ENCODE data around the gene LSM2.
"Not testable (repeated sequence)": the region's sequence is repeated elsewhere in the genome, so short reads cannot be mapped to it uniquely, and the experiment has no call there.

LSM2 gene

GRCh38 chr6:31827286-31828079 lies 20.7 kb upstream of the LSM2 start, which contains the start of gene HSPA1B:
Gene HSPA1B (plus strand): TSS chr6:31827738. CDS start chr6:31827951, 213 bp downstream.
- DNase-seq: peak; percentile 100

DNA sequence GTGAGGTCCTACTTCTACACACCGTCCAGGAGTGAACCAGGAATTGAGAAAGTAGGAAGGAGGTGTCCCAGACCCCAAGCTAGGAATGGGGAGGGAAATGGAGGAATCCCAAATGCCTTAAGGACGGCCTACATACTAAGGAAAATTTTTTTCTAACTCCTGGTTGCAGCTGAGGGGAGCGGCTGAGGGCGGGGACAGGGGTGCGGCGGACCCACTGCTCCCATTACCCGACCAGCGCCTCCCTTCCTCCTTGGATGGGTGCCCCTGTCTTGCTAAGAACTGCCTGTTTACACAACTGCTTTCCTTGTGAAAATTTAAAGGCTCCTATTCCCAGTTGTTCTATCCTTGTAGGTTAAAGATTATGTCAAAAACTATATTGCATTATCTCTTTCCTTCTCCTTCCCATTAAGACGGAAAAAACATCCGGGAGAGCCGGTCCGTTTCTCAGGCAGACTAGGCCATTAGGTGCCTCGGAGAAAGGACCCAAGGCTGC lies 20.1 kb upstream of the LSM2 start:
- DNase-seq: peak; percentile 60

DNA sequence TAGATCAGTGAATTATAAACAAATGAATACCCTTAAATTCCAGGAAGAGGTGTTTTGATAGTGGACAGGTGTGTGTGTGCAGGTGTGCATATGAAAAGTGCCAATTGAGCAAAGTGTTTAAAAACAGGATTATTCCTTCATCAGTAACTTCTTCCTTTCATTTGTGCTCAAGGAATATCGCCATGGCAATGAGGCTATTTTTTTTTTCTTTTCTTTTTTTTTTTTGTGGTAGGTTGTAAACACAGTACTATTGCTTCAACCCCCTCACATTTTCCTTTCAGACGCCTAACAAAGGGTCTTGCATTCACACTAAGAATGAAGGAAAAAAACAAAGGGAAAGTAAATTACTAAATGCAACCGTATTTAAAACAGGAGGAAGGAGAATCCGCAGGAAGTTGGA lies 18.8 kb upstream of the LSM2 start:
- no peak for DNase-seq

GRCh38 chr6:31823592-31824196 lies 16.9 kb upstream of the LSM2 start:
- not testable (repeated sequence) for DNase-seq

DNA sequence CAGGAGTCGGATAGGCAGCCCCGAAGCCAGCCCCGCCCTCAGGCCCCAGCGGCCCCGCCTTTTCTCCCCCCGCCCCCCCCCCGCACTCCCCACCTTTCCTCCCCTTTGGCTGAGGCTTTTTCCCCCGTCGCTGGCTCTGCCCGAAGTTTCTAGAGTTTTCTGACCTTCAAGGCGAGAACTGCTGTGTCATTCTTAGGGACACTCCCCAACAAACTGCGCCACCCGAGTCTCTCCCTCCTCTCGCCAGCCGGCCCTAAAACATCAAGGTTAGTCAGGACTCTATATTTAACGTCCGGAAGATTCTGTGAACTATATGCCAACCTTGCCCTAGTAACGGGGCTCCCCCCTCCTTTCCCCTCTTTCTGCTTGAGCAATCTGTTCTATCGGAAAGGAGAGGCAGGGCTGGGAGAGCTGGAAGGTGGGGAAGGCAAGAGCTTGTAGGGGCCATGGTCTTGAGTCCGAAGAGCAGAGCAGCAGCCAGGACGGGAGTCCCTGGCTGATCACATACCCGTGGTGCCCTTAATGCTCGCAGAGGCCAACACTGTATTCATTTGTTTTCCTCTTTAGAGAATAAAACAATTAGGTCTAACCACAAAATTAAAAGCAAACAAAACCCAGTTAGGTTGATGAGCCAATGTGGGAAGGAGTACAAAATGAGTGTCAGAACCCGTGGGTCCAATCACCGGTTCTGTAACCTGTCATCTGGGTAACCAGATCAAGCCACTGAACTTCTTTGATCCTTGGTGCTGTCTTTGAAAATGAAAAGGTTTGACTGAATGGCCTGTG lies 15.5 kb upstream of the LSM2 start:
- peak; percentile 36 for DNase-seq

DNA sequence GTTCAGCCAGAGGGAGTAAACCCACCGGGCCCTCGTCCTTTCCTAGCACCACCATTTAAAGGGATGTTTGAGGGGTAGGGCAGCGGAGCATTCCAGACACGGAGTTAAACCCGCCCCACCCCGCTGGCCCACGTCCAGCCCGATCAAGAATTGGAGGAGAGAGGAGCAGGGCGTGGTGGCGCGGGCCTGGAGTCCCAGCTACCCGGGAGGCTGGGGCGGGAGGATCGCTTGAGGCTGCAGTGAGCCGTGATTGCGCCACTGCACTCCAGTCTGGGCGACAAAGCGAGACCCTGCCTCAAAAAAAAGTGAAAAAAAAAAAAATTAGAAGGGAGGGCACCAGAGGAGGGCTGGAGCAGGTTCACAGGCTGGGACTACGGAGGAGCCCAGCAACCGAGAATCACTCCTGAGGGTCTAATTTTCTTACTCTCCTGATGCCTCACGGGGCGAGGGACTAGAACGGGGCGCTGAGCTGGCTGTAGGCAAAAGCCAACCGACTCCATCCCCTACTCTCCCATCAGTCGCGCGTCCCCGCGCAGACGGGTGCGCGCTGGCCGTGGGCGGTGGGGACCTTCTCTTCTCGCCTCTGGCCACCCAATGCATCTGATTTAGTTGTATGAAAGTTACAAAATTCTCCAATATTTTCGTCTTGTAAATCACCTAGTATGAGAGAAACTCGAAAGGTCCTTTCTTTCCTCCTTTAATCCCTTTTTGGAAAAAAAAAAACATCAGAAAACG lies 14.7 kb upstream of the LSM2 start:
- peak; percentile 36 for DNase-seq

GRCh38 chr6:31820399-31820798 lies 13.6 kb upstream of the LSM2 start:
- not testable (repeated sequence) for DNase-seq

DNA sequence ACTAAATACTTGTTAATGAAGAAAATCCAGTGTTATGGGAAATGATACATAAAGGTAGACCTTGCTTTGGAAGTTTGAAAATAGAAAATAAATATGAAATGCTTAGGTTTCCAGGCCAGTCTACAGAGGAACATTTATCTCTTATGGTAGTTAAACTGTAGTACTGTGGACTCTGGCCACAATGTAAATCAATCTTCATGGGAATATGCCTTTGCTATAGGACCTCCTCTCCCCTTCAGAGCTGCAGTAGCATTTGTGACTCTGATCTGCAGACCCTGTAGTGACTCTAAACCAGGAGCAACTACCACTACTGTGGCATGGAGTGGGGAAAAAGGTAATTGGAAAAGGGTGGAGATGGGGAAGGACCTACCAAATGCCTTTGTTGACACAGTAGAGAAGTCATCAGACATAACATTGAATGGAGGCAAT lies 13.1 kb upstream of the LSM2 start:
- no peak for DNase-seq

DNA sequence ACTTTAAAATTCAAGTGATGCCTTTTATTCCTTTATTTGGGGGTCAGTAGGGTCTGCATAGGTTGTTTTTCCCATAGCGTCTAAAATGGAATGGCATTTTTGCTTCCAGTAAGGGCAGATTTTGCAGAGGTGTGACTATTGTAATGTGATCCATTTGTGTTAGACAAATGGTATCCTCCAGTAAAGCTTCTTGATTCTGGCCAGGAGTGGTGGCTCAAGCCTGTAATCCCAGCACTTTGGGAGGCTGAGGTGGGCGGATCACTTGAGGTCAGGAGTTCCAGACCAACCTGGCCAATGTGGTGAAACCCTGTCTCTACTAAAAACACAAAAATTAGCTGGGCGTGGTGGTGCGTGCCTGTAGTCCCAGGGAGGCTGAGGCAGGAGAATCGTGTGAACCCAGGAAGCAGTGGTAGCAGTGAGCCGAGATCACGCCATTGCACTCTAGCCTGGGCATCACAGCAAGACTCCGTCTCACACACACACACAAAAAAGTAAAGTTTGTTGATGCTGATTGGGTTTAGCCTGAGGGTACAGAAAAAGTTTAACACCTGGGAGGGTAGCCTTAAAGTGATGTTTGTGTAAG lies 11.3 kb upstream of the LSM2 start:
- not testable (repeated sequence) for DNase-seq

DNA sequence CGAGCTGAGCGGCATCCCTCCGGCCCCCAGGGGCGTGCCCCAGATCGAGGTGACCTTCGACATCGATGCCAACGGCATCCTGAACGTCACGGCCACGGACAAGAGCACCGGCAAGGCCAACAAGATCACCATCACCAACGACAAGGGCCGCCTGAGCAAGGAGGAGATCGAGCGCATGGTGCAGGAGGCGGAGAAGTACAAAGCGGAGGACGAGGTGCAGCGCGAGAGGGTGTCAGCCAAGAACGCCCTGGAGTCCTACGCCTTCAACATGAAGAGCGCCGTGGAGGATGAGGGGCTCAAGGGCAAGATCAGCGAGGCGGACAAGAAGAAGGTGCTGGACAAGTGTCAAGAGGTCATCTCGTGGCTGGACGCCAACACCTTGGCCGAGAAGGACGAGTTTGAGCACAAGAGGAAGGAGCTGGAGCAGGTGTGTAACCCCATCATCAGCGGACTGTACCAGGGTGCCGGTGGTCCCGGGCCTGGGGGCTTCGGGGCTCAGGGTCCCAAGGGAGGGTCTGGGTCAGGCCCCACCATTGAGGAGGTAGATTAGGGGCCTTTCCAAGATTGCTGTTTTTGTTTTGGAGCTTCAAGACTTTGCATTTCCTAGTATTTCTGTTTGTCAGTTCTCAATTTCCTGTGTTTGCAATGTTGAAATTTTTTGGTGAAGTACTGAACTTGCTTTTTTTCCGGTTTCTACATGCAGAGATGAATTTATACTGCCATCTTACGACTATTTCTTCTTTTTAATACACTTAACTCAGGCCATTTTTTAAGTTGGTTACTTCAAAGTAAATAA lies 10.6 kb upstream of the LSM2 start:
- not testable (repeated sequence) for DNase-seq

GRCh38 chr6:31815025-31815838 lies 8.5 kb upstream of the LSM2 start, which contains the start of the genes HSPA1A and HSPA1L:
Gene HSPA1A (plus strand): TSS chr6:31815543. CDS start chr6:31815757, 214 bp downstream.
Gene HSPA1L (minus strand): TSS chr6:31815283. CDS start chr6:31811972, 3,311 bp downstream.
- DNase-seq: peak; percentile 92

DNA sequence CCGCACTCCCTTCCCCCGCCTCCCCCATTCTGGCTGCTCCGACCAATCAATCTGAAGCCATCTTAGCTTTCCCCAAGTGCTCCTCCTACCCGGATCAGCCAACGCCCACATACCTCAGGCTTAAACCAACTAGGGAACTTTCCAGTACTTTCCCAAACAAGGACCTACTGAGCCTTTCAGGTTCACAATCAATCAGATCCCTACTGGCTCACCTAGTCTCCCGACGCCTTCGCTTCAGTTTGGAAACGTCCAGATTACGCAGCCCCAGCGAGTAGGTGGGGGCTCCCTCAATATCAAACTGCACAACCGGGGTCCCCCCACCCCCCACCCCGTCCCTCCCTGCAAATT lies 7.9 kb upstream of the LSM2 start:
- peak; percentile 94 for DNase-seq

DNA sequence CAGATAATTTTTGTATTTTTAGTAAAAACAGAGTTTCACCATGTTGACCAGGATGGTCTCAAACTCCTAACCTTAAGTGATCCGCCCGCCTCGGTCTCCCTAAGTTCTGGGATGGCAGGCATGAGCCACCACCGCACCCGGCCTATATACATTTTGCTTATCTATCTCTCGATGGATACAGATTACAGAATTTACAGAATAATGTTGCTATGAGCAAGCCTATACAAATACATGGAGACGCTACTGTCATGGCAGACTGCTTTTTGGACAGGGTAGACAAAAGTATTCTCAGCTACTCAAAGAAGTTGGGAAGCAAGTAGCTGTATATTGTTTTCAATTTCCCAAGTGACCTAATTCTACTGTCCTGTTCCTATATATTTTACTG lies 6.7 kb upstream of the LSM2 start:
- DNase-seq: no peak

DNA sequence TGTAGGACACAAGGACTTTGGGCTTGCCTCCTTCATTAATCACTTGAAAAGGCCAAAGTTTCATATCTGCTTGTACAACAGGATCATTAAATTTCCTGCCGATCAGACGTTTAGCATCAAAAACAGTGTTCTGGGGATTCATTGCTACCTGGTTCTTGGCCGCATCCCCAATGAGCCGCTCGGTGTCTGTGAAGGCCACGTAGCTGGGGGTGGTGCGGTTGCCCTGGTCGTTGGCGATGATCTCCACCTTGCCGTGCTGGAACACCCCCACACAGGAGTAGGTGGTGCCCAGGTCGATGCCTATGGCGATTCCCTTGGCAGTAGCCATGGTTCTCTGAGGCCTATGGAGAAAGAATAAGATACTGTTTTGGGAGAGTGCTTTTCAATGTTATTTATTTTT lies 4.9 kb upstream of the LSM2 start:
- DNase-seq: no peak

GRCh38 chr6:31808599-31808998 lies 1.8 kb upstream of the LSM2 start:
- DNase-seq: not testable (repeated sequence)

DNA sequence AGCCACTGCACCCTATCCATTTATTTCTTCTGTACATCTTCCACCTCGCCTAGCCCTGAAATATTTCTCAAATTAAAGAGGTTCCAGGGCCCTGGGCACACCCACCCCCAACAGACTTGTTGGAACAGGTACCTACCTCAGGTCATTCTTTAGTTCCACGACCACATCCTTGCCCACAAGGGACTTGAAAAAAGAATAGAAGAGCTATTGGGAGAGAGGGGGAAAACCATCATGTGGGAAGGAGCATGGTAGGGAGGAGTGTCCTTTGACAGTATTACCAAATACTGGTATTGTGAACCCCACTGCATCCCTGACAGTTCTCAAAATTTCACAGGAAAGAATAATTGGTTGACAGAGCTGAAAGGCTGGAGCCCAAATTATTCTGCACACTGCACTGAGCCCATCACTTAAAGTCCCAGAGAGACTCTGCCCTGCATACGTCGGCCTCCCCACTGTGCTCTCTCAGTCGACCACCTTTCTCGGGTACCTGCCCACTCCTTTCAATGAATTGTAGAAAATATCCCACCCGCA lies 762 bp downstream of the LSM2 start:
- no peak for DNase-seq

DNA sequence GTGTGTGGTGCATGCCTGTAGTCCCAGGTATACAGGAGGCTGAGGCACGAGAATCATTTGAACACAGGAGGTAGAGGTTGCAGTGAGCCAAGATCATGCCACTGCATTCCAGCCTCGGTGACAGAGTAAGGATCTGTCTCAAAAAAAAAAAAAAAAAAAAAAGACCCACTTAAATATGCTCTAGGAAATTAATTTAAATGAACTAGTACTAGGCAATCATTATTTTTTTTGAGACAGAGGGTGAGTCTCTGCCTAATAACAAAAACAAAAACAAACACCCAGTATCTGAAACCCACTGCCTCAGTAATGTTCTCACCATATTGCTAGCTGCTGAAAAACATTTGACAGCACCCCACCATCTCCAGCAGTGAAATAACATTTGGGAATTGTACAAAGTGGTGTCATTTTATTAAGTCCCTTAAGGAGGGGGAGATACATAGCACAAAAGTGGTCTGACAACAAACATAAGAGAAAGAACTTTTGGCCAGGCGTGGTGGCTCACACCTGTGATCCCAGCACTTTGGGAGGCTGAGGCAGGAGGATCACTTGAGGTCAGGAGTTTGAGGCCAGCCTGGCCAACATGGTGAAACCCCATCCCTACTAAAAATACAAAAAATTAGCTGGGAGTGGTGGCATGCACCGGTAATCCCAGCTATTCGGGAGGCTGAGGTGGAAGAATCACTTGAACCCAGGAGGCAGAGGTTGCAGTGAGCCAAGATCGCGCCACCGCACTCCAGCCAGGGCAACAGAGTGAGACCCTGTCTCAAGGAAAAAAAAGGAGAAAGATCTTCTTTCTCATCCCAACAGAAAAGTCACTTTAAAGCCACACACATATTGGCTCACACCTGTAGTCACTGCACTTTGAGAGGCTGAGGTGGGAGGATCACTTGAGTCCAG lies 5.5 kb downstream of the LSM2 start:
- DNase-seq: not testable (repeated sequence)

- no peak for DNase-seq
These were observed 7.0 kb downstream of the LSM2 start for GRCh38 chr6:31799781-31800180.

- DNase-seq: no peak
These were observed 9.2 kb downstream of the LSM2 start for GRCh38 chr6:31797588-31797987.

Measured in COR-L47 (cell line).